Omental fat pad (tissue), 4 donors: ENCODE results near the gene BPIFB6. TPM values are rescaled to one million over a fixed set of nuclear protein-coding genes. Genes with fewer than 3 reads are reported as not detected.

Experiments
- ATAC-seq: fragments of 150-250 bp; one replicate; pipeline ENCODE4 v1.9.1; 2016; ENCODE audit warnings: mild to moderate bottlenecking, moderate library complexity; ENCODE audit not compliant: low FRiP score
- DNase-seq: peaks from one replicate; pipeline ENCODE4 v3.0.0-alpha.2; 2019; ENCODE audit warnings: low spot score
- CTCF ChIP-seq, 3 donors: fragments of 450-650 bp; IDR thresholded peaks; one replicate each; pipeline ENCODE4 v1.5.1; 2016 to 2017; ENCODE audit warnings: antibody characterized with exemption in 3 of 3, mild to moderate bottlenecking in 3 of 3, moderate library complexity in 2 of 3
- total RNA-seq, 4 donors: library from RNA; depleted of rRNA; stranded (reverse); fragments of >200 nt; gene quantifications; one replicate each; pipeline ENCODE4 v1.1.0, GENCODE V29; 2016

BPIFB6 gene
- total RNA-seq, 4 donors from 2014 or later: not detected

- ATAC-seq (no peak), DNase-seq (no peak)
- TF ChIP-seq CTCF (IDR thresholded peaks at IDR 0.05): no peak
Measured at GRCh38 chr20:33091693-33092092, 60.2 kb downstream of the BPIFB6 start.

- ATAC-seq: no peak
- no peak for TF ChIP-seq CTCF (IDR thresholded peaks at IDR 0.05)
- no peak for DNase-seq
Measured at GRCh38 chr20:33092361-33092760, 60.9 kb downstream of the BPIFB6 start.

GRCh38 chr20:33093074-33093473 is 61.6 kb downstream of the BPIFB6 start:
- TF ChIP-seq CTCF (IDR thresholded peaks at IDR 0.05): no peak
- no peak for ATAC-seq
- DNase-seq: no peak

- no peak for TF ChIP-seq CTCF (IDR thresholded peaks at IDR 0.05)
- DNase-seq: no peak
- no peak for ATAC-seq
Measured at GRCh38 chr20:33093582-33093981, 62.1 kb downstream of the BPIFB6 start.

Other genes starting within 250 kb of the BPIFB6 start
- gene MAPRE1, start 211.7 kb upstream of the BPIFB6 start, total RNA-seq: 100 to 1,000 TPM in 1 of 4 donors, 10 to 100 TPM in 3; 77.1 to 113 (median 89.5) TPM
- gene EFCAB8, start 172.7 kb upstream of the BPIFB6 start, total RNA-seq: under 1 TPM in 1 of 4 donors, not detected in 3; 0.24 TPM
- gene SUN5, start 27.2 kb upstream of the BPIFB6 start, total RNA-seq: not detected
- gene BPIFB2, start 23.9 kb upstream of the BPIFB6 start, total RNA-seq: not detected
- gene BPIFB3, start 22.3 kb downstream of the BPIFB6 start, total RNA-seq: not detected
- gene BPIFB4, start 48.0 kb downstream of the BPIFB6 start, total RNA-seq: not detected
- gene BPIFA2, start 136.5 kb downstream of the BPIFB6 start, total RNA-seq: not detected
- not detected for gene BPIFA3, start 185.7 kb downstream of the BPIFB6 start, total RNA-seq
- not detected for gene BPIFA1, start 204.3 kb downstream of the BPIFB6 start, total RNA-seq